Measurements from ENCODE around the gene NKAP. TPM values are rescaled to one million over a fixed set of nuclear protein-coding genes. Genes with fewer than 3 reads are reported as not detected.

NKAP gene
- total RNA-seq, 4 donors from 2014 or later, result 5.2 to 11.4 (median 9.7) TPM

- TF ChIP-seq CTCF (IDR thresholded peaks at IDR 0.05) (no peak), POLR2A (IDR thresholded peaks at IDR 0.05) (no peak), EP300 (IDR thresholded peaks at IDR 0.05) (no peak)
- no peak for DNase-seq (ENCODE audit: low spot score in 2 of 2)
- H3K27ac ChIP-seq, result peak overlapping the region; percentile 44 to 96 (median 94)
- peak overlapping the region; percentile 42 to 67 (median 64) for H3K4me3 ChIP-seq
- H3K4me1 ChIP-seq, result peaks cover 0 to 23% (median 0%) of the 10 kb centered on the region in 4 donors
- no peaks in the 10 kb centered on the region for H3K9me3 ChIP-seq
- peaks cover 0 to 8% (median 0%) of the 10 kb centered on the region in 3 donors for H3K36me3 ChIP-seq
- WGBS, 2 donors, result 0 to 37% methylated on average over 12 to 26 of the region's 26 CpGs
- no peaks in the 10 kb centered on the region for H3K27me3 ChIP-seq
Observed at GRCh38 chrX:119871245-119871598, 72.3 kb downstream of the NKAP start.

Other genes with a start within 250 kb of the NKAP start
- gene SOWAHD, start 185.2 kb downstream of the NKAP start, total RNA-seq, result 1 to 10 TPM in 1 of 4 donors, not detected in 3; 1.1 TPM
- gene RPL39, start 152.1 kb downstream of the NKAP start, total RNA-seq, result 1,000 to 10,000 TPM; 2,139 to 3,555 (median 3,085) TPM
- 1 to 10 TPM; 6.3 to 7.0 (median 6.6) TPM for gene UPF3B, start 90.8 kb downstream of the NKAP start, total RNA-seq
- 10 to 100 TPM in 2 of 4 donors, 1 to 10 TPM in 2; 7.7 to 14.3 (median 10.9) TPM for gene RNF113A, start 72.0 kb downstream of the NKAP start, total RNA-seq
- 10 to 100 TPM; 36.3 to 50.9 (median 42.7) TPM for gene NDUFA1, start 71.9 kb downstream of the NKAP start, total RNA-seq
- not detected for gene AKAP14, start 47.9 kb downstream of the NKAP start, total RNA-seq
- gene RHOXF2B, start 133.9 kb upstream of the NKAP start, total RNA-seq, result not detected
- gene RHOXF1, start 172.2 kb upstream of the NKAP start, total RNA-seq, result not detected
- gene RHOXF2, start 214.9 kb upstream of the NKAP start, total RNA-seq, result not detected

Measured in tibial nerve (tissue), 4 donors.